HepG2 (cell line): Measurements from ENCODE around the gene ZNF322. TPM values are rescaled to one million over a fixed set of nuclear protein-coding genes. Genes with fewer than 3 reads are reported as not detected.
A peak's percentile ranks its signal among the peaks of the same experiment; 100 is the strongest.

Experiments used
- CEBPB ChIP-seq: IDR thresholded peaks from 2 replicates; pipeline ENCODE4 v1.6.1; 2011; ENCODE audit warnings: low read depth, low read length, improper control_type of control experiment, borderline replicate concordance
- HMG20A ChIP-seq: IDR thresholded peaks from 2 replicates; pipeline ENCODE4 v1.6.1; 2016; ENCODE audit warnings: borderline replicate concordance
- HMGA1 ChIP-seq: sonication (generic); formaldehyde crosslinking; conservative IDR thresholded peaks from 2 replicates; pipeline ENCODE4 v1.4.0; 2020; ENCODE audit warnings: missing genetic modification reagents
- HNRNPUL1 ChIP-seq: fragments of 200-400 bp; formaldehyde crosslinking; IDR thresholded peaks from 2 replicates; pipeline ENCODE4 v1.6.1; 2017; ENCODE audit warnings: low read depth, mild to moderate bottlenecking, low read length, moderate library complexity
- MATR3 ChIP-seq: sonication (generic); formaldehyde crosslinking; IDR thresholded peaks from 2 replicates; pipeline ENCODE4 v1.4.0; 2020; ENCODE audit warnings: missing genetic modification reagents
- MIXL1 ChIP-seq: IDR thresholded peaks from 2 replicates; pipeline ENCODE4 v1.6.1; 2016
- NCOA2 ChIP-seq: sonication (generic); formaldehyde crosslinking; IDR thresholded peaks from 2 replicates; pipeline ENCODE4 v1.8.0; 2022; ENCODE audit warnings: inconsistent platforms
- NFYC ChIP-seq: IDR thresholded peaks from 2 replicates; pipeline ENCODE4 v1.6.1; 2016; ENCODE audit warnings: missing genetic modification reagents, missing compliant biosample characterization
- RBM22 ChIP-seq: fragments of 200-400 bp; formaldehyde crosslinking; optimal IDR thresholded peaks from 2 replicates; pipeline ENCODE3; 2017; ENCODE audit warnings: mild to moderate bottlenecking, low read length, moderate library complexity
- SALL1 ChIP-seq: sonication (generic); formaldehyde crosslinking; IDR thresholded peaks from 2 replicates; pipeline ENCODE4 v1.8.0; 2022; ENCODE audit warnings: mild to moderate bottlenecking, missing genetic modification reagents
- ZFX ChIP-seq: sonication (generic); formaldehyde crosslinking; IDR thresholded peaks from 2 replicates; pipeline ENCODE4 v1.4.0; 2020; ENCODE audit warnings: mild to moderate bottlenecking, low read depth, missing genetic modification reagents, moderate library complexity
- polyA plus RNA-seq, 8 experiments: library from polyadenylated mRNA; depleted of rRNA in 3 of 8; stranded (reverse) in 7 of 8; unstranded in 1 of 8; fragments of >200 nt; fragmentation: Illumina TruSeq in 4 of 8; extraction: Trizol in 4 of 8; gene quantifications; 2 replicates each; pipeline versions ENCODE4 v1.2.1 to v1.2.3, GENCODE V29; 2011 to 2016; ENCODE audit warnings: low read depth in 4 of 8, missing spikeins in 1 of 8, mixed read lengths in 1 of 8; ENCODE audit not compliant: insufficient read depth in 1 of 8
- total RNA-seq, 5 experiments: library from RNA; depleted of rRNA; stranded (reverse); fragments of >200 nt; fragmentation: Illumina TruSeq; extraction: Trizol; gene quantifications; 2 replicates each; pipeline ENCODE4 v1.2.3, GENCODE V29; 2016; ENCODE audit warnings: low read depth in 1 of 5
- TF ChIP-seq, protein P1 (sequence below): sonication (generic); formaldehyde crosslinking; IDR thresholded peaks from 2 replicates; pipeline ENCODE4 v1.4.0; 2020; ENCODE audit warnings: missing genetic modification reagents, borderline replicate concordance
- TF ChIP-seq, protein P2 (sequence below): sonication (generic); formaldehyde crosslinking; IDR thresholded peaks from 2 replicates; pipeline ENCODE4 v1.5.1; 2020; ENCODE audit warnings: mild to moderate bottlenecking, missing genetic modification reagents, borderline replicate concordance
- TF ChIP-seq, protein P3 (sequence below): sonication (generic); formaldehyde crosslinking; IDR thresholded peaks from 2 replicates; pipeline ENCODE4 v1.4.0; 2020; ENCODE audit warnings: missing genetic modification reagents
- TF ChIP-seq, protein P4 (sequence below), 2 experiments: sonication (generic) in 1 of 2; formaldehyde crosslinking in 1 of 2; IDR thresholded peaks; 2 replicates each; pipeline versions ENCODE4 v1.4.0 to v1.6.1; 2018 to 2020; ENCODE audit warnings: missing genetic modification reagents in 2 of 2, borderline replicate concordance in 1 of 2, low read depth in 1 of 2, mild to moderate bottlenecking in 1 of 2, missing biosample characterization in 1 of 2

ZNF322 gene
- total and polyA plus RNA-seq, 2 of the 13 experiments (the other 11 are each of a cell fraction or from before 2014, with no cell fraction given) = 8.3 to 22.8 TPM

DNA sequence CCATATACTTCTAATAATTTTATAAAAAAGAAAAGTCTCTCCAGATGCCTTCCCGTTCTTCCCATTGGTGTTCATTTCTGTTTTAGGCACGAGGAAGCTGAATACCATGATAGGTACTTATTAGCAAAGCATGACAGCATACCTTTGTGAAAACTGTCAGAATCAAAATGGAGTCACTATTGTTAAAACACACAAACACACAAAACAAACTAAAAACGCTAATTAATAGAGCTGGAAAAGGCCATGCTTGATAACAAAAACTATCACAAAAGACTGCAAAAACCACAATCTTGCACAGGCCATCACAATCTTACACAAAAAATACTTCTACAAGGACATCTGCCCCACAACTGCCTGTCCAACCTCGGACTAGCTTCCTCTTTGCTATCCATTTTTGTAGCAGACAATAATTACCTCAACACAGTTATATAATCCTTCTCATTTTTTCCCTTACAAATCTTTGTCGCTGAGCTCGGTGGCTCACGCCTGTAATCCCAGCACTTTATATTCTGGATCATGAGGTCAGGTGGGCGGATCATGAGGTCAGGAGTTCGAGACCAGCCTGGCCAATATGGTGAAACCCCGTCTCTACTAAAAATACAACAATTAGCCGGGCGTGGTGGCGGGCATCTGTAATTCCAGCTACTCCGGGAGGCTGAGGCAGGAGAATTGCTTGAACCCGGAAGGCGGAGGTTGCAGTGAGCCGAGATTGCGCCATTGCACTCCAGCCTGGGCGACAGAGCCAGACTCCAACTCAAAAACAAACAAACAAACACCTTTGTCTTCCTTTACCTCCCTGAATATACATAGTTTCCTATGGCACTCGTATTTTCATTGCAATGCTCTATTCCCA lies 66.0 kb downstream of the ZNF322 start (continued):
- TF ChIP-seq, protein P1, sequence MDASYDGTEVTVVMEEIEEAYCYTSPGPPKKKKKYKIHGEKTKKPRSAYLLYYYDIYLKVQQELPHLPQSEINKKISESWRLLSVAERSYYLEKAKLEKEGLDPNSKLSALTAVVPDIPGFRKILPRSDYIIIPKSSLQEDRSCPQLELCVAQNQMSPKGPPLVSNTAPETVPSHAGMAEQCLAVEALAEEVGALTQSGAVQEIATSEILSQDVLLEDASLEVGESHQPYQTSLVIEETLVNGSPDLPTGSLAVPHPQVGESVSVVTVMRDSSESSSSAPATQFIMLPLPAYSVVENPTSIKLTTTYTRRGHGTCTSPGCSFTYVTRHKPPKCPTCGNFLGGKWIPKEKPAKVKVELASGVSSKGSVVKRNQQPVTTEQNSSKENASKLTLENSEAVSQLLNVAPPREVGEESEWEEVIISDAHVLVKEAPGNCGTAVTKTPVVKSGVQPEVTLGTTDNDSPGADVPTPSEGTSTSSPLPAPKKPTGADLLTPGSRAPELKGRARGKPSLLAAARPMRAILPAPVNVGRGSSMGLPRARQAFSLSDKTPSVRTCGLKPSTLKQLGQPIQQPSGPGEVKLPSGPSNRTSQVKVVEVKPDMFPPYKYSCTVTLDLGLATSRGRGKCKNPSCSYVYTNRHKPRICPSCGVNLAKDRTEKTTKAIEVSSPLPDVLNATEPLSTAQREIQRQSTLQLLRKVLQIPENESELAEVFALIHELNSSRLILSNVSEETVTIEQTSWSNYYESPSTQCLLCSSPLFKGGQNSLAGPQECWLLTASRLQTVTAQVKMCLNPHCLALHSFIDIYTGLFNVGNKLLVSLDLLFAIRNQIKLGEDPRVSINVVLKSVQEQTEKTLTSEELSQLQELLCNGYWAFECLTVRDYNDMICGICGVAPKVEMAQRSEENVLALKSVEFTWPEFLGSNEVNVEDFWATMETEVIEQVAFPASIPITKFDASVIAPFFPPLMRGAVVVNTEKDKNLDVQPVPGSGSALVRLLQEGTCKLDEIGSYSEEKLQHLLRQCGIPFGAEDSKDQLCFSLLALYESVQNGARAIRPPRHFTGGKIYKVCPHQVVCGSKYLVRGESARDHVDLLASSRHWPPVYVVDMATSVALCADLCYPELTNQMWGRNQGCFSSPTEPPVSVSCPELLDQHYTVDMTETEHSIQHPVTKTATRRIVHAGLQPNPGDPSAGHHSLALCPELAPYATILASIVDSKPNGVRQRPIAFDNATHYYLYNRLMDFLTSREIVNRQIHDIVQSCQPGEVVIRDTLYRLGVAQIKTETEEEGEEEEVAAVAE (CRISPR knock-in tag) = no peak
- no peak for TF ChIP-seq RBM22
- TF ChIP-seq MIXL1 (CRISPR knock-in tag) = no peak
- TF ChIP-seq, protein P2, sequence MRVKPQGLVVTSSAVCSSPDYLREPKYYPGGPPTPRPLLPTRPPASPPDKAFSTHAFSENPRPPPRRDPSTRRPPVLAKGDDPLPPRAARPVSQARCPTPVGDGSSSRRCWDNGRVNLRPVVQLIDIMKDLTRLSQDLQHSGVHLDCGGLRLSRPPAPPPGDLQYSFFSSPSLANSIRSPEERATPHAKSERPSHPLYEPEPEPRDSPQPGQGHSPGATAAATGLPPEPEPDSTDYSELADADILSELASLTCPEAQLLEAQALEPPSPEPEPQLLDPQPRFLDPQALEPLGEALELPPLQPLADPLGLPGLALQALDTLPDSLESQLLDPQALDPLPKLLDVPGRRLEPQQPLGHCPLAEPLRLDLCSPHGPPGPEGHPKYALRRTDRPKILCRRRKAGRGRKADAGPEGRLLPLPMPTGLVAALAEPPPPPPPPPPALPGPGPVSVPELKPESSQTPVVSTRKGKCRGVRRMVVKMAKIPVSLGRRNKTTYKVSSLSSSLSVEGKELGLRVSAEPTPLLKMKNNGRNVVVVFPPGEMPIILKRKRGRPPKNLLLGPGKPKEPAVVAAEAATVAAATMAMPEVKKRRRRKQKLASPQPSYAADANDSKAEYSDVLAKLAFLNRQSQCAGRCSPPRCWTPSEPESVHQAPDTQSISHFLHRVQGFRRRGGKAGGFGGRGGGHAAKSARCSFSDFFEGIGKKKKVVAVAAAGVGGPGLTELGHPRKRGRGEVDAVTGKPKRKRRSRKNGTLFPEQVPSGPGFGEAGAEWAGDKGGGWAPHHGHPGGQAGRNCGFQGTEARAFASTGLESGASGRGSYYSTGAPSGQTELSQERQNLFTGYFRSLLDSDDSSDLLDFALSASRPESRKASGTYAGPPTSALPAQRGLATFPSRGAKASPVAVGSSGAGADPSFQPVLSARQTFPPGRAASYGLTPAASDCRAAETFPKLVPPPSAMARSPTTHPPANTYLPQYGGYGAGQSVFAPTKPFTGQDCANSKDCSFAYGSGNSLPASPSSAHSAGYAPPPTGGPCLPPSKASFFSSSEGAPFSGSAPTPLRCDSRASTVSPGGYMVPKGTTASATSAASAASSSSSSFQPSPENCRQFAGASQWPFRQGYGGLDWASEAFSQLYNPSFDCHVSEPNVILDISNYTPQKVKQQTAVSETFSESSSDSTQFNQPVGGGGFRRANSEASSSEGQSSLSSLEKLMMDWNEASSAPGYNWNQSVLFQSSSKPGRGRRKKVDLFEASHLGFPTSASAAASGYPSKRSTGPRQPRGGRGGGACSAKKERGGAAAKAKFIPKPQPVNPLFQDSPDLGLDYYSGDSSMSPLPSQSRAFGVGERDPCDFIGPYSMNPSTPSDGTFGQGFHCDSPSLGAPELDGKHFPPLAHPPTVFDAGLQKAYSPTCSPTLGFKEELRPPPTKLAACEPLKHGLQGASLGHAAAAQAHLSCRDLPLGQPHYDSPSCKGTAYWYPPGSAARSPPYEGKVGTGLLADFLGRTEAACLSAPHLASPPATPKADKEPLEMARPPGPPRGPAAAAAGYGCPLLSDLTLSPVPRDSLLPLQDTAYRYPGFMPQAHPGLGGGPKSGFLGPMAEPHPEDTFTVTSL (CRISPR knock-in tag) = 0 out of 2 replicates have a peak, but pooled peaks have one; percentile 31
- no peak for TF ChIP-seq HMG20A (CRISPR knock-in tag)
- 0 out of 2 replicates have a peak, but pooled peaks have one; percentile 4 for TF ChIP-seq CEBPB
- no peak for TF ChIP-seq ZFX (CRISPR knock-in tag)
- TF ChIP-seq, protein P3, sequence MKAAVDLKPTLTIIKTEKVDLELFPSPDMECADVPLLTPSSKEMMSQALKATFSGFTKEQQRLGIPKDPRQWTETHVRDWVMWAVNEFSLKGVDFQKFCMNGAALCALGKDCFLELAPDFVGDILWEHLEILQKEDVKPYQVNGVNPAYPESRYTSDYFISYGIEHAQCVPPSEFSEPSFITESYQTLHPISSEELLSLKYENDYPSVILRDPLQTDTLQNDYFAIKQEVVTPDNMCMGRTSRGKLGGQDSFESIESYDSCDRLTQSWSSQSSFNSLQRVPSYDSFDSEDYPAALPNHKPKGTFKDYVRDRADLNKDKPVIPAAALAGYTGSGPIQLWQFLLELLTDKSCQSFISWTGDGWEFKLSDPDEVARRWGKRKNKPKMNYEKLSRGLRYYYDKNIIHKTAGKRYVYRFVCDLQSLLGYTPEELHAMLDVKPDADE (CRISPR knock-in tag) = no peak
- no peak for TF ChIP-seq MATR3 (CRISPR knock-in tag)
- TF ChIP-seq, protein P4, sequence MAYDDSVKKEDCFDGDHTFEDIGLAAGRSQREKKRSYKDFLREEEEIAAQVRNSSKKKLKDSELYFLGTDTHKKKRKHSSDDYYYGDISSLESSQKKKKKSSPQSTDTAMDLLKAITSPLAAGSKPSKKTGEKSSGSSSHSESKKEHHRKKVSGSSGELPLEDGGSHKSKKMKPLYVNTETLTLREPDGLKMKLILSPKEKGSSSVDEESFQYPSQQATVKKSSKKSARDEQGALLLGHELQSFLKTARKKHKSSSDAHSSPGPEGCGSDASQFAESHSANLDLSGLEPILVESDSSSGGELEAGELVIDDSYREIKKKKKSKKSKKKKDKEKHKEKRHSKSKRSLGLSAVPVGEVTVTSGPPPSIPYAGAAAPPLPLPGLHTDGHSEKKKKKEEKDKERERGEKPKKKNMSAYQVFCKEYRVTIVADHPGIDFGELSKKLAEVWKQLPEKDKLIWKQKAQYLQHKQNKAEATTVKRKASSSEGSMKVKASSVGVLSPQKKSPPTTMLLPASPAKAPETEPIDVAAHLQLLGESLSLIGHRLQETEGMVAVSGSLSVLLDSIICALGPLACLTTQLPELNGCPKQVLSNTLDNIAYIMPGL (CRISPR knock-in tag; IDR thresholded peaks at IDR 0.05; ENCODE audit: borderline replicate concordance in 1 of 2, low read depth in 1 of 2) = no peak
- TF ChIP-seq NFYC (CRISPR knock-in tag) = no peak
- TF ChIP-seq SALL1 (CRISPR knock-in tag) = no peak
- no peak for TF ChIP-seq HNRNPUL1
- TF ChIP-seq HMGA1 (CRISPR knock-in tag) = no peak
- TF ChIP-seq NCOA2 (CRISPR knock-in tag) = no peak
